NCI-H2196 (cell line): ENCODE data around the gene GALK2.
"Not testable (repeated sequence)": the region's sequence is repeated elsewhere in the genome, so short reads cannot be mapped to it uniquely, and the experiment has no call there.

ENCODE experiments used
- DNase-seq: peaks from one replicate; lab custom pipeline; 2025; ENCODE audit not compliant: unreplicated experiment; lab: John Stamatoyannopoulos, UW

GALK2 gene

GRCh38 chr15:49328941-49329340, 158.9 kb downstream of the GALK2 start:
- no peak for DNase-seq

GRCh38 chr15:49330166-49330565, 160.1 kb downstream of the GALK2 start:
- no peak for DNase-seq

GRCh38 chr15:49331442-49331841, 161.4 kb downstream of the GALK2 start:
- DNase-seq = no peak

GRCh38 chr15:49331951-49332350, 161.9 kb downstream of the GALK2 start:
- no peak for DNase-seq

- DNase-seq = no peak
Observed at GRCh38 chr15:49339656-49340055, 169.6 kb downstream of the GALK2 start.

- no peak for DNase-seq
Observed at GRCh38 chr15:49343546-49343945, 173.5 kb downstream of the GALK2 start.

GRCh38 chr15:49354439-49354838, 184.4 kb downstream of the GALK2 start:
- not testable (repeated sequence) for DNase-seq

GRCh38 chr15:49361370-49361769, 191.3 kb downstream of the GALK2 start:
- DNase-seq = no peak

- no peak for DNase-seq
Observed at GRCh38 chr15:49366496-49366895, 196.4 kb downstream of the GALK2 start.

GRCh38 chr15:49370782-49371181, 200.7 kb downstream of the GALK2 start:
- DNase-seq = no peak

GRCh38 chr15:49372366-49372765, 202.3 kb downstream of the GALK2 start:
- DNase-seq = no peak

- no peak for DNase-seq
Observed at GRCh38 chr15:49379996-49380395, 209.9 kb downstream of the GALK2 start.

GRCh38 chr15:49380912-49381311, 210.9 kb downstream of the GALK2 start:
- no peak for DNase-seq
